ENCODE measurements around the gene TEAD1.
A peak's percentile ranks its signal among the peaks of the same experiment; 100 is the strongest.
"Not testable (repeated sequence)": the region's sequence is repeated elsewhere in the genome, so short reads cannot be mapped to it uniquely, and the experiment has no call there.

TEAD1 gene

GRCh38 chr11:12863605-12864121, 189.4 kb downstream of the TEAD1 start:
- no peak for DNase-seq (ENCODE audit: low read depth)

GRCh38 chr11:12864316-12865156, 190.3 kb downstream of the TEAD1 start:
- DNase-seq (ENCODE audit: low read depth) = no peak

DNA sequence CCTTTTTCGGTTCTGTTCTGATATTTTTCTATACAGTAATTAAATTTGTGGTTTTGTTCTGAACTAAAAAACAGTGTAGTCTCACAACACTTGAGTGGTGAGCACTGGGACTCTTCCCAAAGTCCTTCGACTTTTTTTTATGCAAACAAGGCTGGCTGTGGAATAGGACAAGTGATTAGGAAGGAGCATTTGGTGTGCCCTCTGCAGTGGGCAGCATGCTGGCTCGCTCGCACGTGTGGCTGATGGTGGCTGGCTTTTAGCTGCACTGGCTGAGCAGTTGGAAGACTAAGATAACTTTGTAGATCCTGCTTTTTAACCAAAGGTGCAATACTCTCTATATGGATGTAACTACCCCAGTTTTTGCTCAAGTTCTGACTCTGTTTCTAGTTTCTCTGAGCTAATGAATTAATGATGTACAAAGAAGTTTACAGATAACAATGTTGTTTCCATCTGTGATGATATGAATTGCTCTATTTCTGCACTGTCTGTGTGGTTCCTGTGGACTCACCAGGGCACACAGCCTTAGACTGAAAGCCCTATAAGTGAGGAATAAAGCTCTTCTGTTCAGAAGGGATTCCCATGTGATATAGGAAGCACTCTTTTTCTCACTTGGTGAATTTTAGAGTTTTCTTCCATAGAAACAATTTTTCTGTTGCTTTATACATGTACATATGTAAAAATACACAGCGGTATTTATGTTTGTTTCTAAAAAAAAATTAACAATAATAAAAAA, 191.8 kb downstream of the TEAD1 start:
- DNase-seq (ENCODE audit: low read depth) = no peak

DNA sequence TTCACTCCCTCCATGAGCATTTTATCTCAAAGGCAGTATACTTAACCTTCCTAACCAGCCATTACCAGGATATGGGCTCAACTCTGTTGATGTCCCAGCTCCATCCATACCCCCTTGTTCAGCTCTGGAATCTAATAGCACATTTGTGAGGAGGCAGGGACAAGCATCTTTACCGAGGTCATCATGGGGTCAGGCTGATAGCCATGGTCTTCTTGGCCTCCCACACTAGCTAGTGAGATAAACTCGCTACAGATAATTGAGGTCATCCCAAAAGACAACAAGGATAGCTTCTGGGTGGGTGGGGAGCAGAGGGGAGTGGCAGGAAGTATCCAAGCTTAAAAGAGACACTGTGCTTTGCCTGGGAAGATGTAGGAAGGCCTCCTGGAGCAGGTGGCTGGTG, 193.3 kb downstream of the TEAD1 start:
- DNase-seq (ENCODE audit: low read depth) = no peak

GRCh38 chr11:12868315-12869073, 194.3 kb downstream of the TEAD1 start:
- no peak for DNase-seq (ENCODE audit: low read depth)

GRCh38 chr11:12871241-12871640, 197.0 kb downstream of the TEAD1 start:
- no peak for DNase-seq (ENCODE audit: low read depth)

- no peak for DNase-seq (ENCODE audit: low read depth)
Measured at GRCh38 chr11:12871788-12872321, 197.6 kb downstream of the TEAD1 start.

GRCh38 chr11:12876340-12876739, 202.1 kb downstream of the TEAD1 start:
- no peak for DNase-seq (ENCODE audit: low read depth)

DNA sequence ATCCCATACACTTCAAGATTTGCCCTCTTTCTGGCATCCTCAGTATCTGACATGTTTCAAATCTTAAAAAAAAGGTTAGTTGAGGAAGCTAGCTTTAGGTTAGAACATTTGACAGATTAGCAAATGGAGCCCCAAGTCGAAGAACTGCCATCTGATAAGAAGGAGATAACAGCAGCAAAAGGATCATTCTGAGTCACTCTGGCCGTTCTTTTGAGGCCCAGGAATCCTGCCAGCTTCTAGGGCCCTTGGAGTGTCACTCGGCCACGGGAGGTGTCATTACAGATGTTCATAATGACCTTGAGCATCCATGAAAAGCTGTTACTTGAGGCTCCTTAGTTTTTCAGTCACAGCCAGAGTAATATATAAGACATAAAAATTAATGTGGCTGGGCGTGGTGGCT, 202.8 kb downstream of the TEAD1 start:
- DNase-seq (ENCODE audit: low read depth) = no peak

DNA sequence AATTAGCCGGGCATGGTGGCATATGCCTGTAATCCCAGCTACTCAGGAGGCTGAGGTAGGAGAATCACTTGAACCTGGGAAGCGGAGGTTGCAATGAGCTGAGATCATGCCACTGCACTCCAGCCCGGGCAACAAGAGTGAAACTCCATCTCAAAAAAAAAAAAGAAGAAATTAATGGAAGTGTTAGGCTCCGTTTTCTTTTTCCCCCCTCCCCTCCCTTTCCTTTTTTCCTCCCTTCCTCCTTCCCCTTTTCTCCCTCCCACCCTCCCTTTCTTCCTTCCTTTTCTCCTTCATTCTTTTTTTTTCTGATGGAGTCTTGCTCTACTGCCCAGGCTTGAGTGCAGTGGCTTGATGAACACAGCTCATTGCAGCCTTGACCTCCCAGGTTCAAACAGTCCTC, 203.3 kb downstream of the TEAD1 start:
- DNase-seq (ENCODE audit: low read depth) = not testable (repeated sequence)

- no peak for DNase-seq (ENCODE audit: low read depth)
Measured at GRCh38 chr11:12880327-12880726, 206.1 kb downstream of the TEAD1 start.

DNA sequence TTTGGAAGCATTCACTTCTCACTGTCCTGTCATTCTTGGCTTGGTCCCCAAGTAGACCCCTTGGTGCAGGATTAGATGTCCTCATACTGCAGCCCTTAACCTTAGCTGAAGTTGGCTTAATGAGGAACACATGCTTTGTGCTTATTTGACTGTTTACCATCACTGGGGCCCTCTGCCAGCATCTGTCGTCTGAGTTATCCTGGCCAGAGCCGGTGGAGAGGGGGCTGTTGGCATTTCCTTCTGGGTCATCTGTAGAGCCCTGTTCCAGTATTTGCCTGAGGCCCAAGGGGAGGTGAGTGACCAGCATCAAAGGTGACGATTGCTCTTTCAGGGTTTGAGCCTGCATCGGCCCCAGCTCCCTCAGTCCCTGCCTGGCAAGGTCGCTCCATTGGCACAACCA, 208.4 kb downstream of the TEAD1 start:
- no peak for DNase-seq (ENCODE audit: low read depth)

- no peak for DNase-seq (ENCODE audit: low read depth)
Measured at GRCh38 chr11:12884751-12885318, 210.6 kb downstream of the TEAD1 start.

- no peak for DNase-seq (ENCODE audit: low read depth)
Measured at GRCh38 chr11:12885717-12886239, 211.6 kb downstream of the TEAD1 start.

DNA sequence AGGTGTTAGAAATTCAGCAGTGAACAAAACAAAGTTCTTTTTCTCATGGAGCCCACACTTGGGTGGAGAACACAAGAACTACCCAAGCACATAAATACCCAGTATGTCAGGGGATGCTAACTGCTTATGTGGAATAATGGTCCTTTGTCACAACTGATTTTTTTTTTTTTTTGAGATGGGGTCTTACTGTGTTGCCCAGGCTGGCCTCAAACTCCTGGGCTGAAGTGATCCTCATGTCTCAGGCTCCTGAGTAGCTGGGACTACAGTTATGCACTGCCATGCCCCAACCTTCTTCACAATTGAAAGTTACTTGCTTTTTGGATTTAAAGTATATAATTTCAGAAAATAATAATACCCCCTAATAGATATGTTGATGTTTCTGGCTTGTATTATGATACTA, 212.3 kb downstream of the TEAD1 start:
- DNase-seq (ENCODE audit: low read depth) = no peak

DNA sequence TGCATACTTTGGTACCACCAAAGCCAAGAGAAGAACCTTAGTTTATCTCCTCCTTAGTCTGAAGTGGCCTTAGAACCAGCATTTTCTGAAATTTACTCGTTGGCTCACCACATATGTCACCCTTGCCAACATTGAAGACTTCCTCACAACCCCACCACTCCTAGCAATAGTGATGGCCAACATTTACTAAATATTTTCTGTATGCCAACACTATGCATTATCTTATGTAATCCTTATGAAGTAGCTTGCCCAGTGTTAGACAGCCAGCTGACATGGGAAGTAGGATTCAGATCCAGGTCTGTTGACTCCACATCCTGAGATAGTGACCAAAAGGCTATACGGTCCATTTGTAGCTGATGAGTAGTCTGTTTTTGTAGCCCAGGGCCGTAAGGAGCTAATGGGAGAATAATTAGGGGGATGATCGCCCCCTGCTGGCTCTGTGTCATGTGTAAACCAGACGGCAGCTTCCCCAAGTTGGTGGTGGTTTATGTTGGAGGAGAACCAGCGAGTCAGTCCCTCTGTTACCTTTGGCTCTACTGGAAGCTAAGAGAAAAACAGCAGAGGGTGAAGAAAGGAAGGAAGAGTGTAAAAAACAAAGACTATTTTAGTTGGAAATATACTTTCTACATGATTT, 214.4 kb downstream of the TEAD1 start:
- DNase-seq (ENCODE audit: low read depth) = peak; percentile 89

GRCh38 chr11:12889243-12889642, 215.0 kb downstream of the TEAD1 start:
- peak; percentile 43 for DNase-seq (ENCODE audit: low read depth)

DNA sequence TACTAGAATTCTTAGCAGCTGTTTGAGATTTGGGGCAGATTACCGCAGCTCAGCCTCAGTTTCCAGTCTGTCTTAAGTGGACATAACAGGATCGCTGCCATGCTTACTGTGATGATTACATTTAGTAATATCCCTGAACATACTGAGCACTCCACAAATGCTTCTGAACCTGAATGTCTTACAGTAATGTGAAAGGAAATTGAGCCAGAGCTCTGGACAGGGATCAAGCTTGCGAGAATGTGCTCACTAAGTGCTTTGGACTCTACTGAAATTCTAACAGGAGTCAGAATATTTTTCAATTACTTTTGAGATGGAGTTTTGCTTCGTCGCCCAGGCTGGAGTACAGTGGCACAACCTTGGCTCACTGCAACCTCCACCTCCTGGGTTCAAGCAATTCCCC, 216.3 kb downstream of the TEAD1 start:
- no peak for DNase-seq (ENCODE audit: low read depth)

- DNase-seq (ENCODE audit: low read depth) = no peak
Measured at GRCh38 chr11:12893787-12894672, 219.8 kb downstream of the TEAD1 start.

DNA sequence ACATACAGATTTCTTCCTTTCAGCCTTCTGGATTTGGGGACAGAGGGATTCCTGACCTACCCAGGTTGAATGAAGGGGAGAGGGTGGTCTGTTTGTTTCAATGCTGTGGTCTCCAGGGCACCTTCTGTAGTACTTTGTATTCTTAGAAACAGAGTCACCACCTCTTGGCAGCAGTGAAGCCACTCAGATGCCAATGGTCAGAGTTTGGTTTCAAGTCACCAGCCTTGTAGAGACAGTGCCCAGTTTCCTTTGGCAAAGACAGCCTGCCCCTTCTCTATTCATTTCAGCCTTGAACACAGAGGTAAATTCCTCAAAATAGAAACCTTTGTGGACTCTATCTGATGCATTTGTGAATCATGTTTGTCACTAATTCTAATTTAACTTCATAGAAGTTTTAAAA, 223.2 kb downstream of the TEAD1 start:
- no peak for DNase-seq (ENCODE audit: low read depth)

Data from fibroblast of the conjunctiva (primary cell).